GM23248 (cell line): Measurements from ENCODE around the gene CRB2. TPM values are rescaled to one million over a fixed set of nuclear protein-coding genes. Genes with fewer than 3 reads are reported as not detected.

ENCODE experiments used
- DNase-seq: peaks from one replicate; pipeline ENCODE4 v3.0.0-alpha.2; 2015
- H2AFZ ChIP-seq: fragments of 200-600 bp; sonication (generic); 2 replicates; pipeline ENCODE4 v1.6.1; 2016; ENCODE audit warnings: antibody characterized with exemption
- H3F3A ChIP-seq: fragments of 200-600 bp; sonication (generic); 2 replicates; pipeline ENCODE4 v1.6.1; 2016; ENCODE audit warnings: mild to moderate bottlenecking, antibody characterized with exemption, mixed run types; ENCODE audit not compliant: insufficient read depth
- H3K27ac ChIP-seq: fragments of 200-600 bp; sonication (generic); 2 replicates; pipeline ENCODE4 v1.5.1; 2016; ENCODE audit warnings: mild to moderate bottlenecking
- H3K27me3 ChIP-seq: fragments of 200-600 bp; sonication (generic); replicated peaks from 2 replicates; pipeline ENCODE4 v1.6.1; 2016; ENCODE audit warnings: mild to moderate bottlenecking; ENCODE audit not compliant: insufficient read depth
- H3K36me3 ChIP-seq: fragments of 200-600 bp; sonication (generic); 2 replicates; pipeline ENCODE4 v1.6.1; 2016; ENCODE audit warnings: low read depth, mild to moderate bottlenecking
- H3K4me1 ChIP-seq: fragments of 200-600 bp; sonication (generic); 2 replicates; pipeline ENCODE4 v1.6.1; 2016; ENCODE audit warnings: mild to moderate bottlenecking; ENCODE audit not compliant: insufficient read depth
- H3K4me2 ChIP-seq: fragments of 200-600 bp; sonication (generic); one replicate; pipeline ENCODE4 v1.6.1; 2016; ENCODE audit warnings: mild to moderate bottlenecking; ENCODE audit not compliant: unreplicated experiment
- H3K4me3 ChIP-seq: fragments of 200-600 bp; sonication (generic); 2 replicates; pipeline ENCODE4 v1.5.1; 2016; ENCODE audit warnings: mild to moderate bottlenecking
- H3K79me2 ChIP-seq: fragments of 200-600 bp; sonication (generic); 2 replicates; pipeline ENCODE4 v1.6.1; 2016; ENCODE audit warnings: mild to moderate bottlenecking; ENCODE audit not compliant: insufficient read depth
- H3K9ac ChIP-seq: fragments of 200-600 bp; sonication (generic); 2 replicates; pipeline ENCODE4 v1.6.1; 2016; ENCODE audit warnings: mild to moderate bottlenecking
- H3K9me2 ChIP-seq: fragments of 200-600 bp; sonication (generic); 2 replicates; pipeline ENCODE4 v1.6.1; 2016; ENCODE audit warnings: mixed run types, mild to moderate bottlenecking, moderate library complexity; ENCODE audit not compliant: insufficient read depth
- H3K9me3 ChIP-seq: fragments of 200-600 bp; sonication (generic); one replicate; pipeline ENCODE4 v1.6.1; 2017; ENCODE audit warnings: low read depth
- H4K20me1 ChIP-seq: fragments of 200-600 bp; sonication (generic); 2 replicates; pipeline ENCODE4 v1.6.0; 2016; ENCODE audit not compliant: insufficient read depth
- EZH2 ChIP-seq: fragments of 200-600 bp; sonication (generic); IDR thresholded peaks from 2 replicates; pipeline ENCODE4 v1.6.1; 2018; ENCODE audit warnings: antibody characterized with exemption, mild to moderate bottlenecking; ENCODE audit not compliant: insufficient read depth, poor library complexity, severe bottlenecking
- EZH2phosphoT487 ChIP-seq: fragments of 200-600 bp; sonication (generic); IDR thresholded peaks from 2 replicates; pipeline ENCODE4 v1.6.1; 2018; ENCODE audit warnings: antibody characterized with exemption, moderate library complexity, mild to moderate bottlenecking, low read depth; ENCODE audit not compliant: insufficient read depth
- WGBS, 2 experiments: methylation state at CpG; one replicate each; pipeline ENCODE4 v1.1.6; 2015 to 2017; ENCODE audit warnings: low lambda C conversion rate in 2 of 2, low coverage in 1 of 2; ENCODE audit errors: missing lambda C conversion rate in 2 of 2; 5-methylcytosine and 5-hydroxymethylcytosine counted together
- in situ Hi-C: fragments of 300-500 bp; cut with MboI; formaldehyde crosslinking; loops from 2 replicates; pipeline ENCODE4 v1.15.0; 2020
- polyA plus RNA-seq: library from polyadenylated mRNA; unstranded; fragments of >200 nt; fragmentation: Nextera tagmentation; extraction: Ambion mirVana; gene quantifications from 2 replicates; pipeline ENCODE4 v1.2.1, GENCODE V29; 2016
- total RNA-seq: library from RNA; depleted of rRNA; stranded (reverse); fragments of >200 nt; shearing (Covaris generic); gene quantifications from 2 replicates; pipeline ENCODE4 v1.2.3, GENCODE V29; 2014

CRB2 gene
- total and polyA plus RNA-seq, 2 experiments from 2014 or later, result not detected

DNA sequence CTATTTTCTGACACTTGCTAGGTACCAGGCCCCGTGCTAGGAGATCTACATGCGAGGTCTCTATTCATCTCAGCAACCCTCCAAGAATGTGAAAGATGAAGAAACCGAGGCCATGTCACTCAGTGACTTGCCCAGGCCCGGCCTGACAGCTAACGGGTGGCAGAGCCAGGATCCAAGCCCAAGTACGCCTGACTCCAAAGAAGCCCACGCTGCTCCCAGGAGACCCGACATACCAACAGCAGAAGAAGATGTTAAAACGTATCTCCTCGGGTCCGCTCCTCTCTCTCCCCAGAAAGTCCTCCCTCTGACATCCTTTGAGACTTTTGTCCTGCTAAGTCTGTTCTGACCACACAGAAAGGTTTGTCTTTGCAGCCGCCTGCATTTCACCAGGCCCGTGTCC, 65.2 kb downstream of the CRB2 start:
- in situ Hi-C loops, result no loop called here
- WGBS, 2 experiments, result 93 to 95% methylated on average over 13 of the region's 13 CpGs
- H3K4me2 ChIP-seq, result no peak overlapping the region
- no peak overlapping the region for H3K27ac ChIP-seq
- no peaks in the 10 kb centered on the region for H3K4me1 ChIP-seq
- no peak overlapping the region for H2AFZ ChIP-seq
- H3K4me3 ChIP-seq, result no peak overlapping the region
- no peak for TF ChIP-seq EZH2phosphoT487
- TF ChIP-seq EZH2, result no peak
- H3K9me2 ChIP-seq, result no peaks in the 10 kb centered on the region
- H4K20me1 ChIP-seq, result no peaks in the 10 kb centered on the region
- H3K79me2 ChIP-seq, result no peaks in the 10 kb centered on the region
- no peaks in the 10 kb centered on the region for H3K27me3 ChIP-seq
- H3K9me3 ChIP-seq, result no peaks in the 10 kb centered on the region
- DNase-seq, result no peak
- no peaks in the 10 kb centered on the region for H3F3A ChIP-seq
- H3K36me3 ChIP-seq, result no peaks in the 10 kb centered on the region
- H3K9ac ChIP-seq, result no peak overlapping the region

DNA sequence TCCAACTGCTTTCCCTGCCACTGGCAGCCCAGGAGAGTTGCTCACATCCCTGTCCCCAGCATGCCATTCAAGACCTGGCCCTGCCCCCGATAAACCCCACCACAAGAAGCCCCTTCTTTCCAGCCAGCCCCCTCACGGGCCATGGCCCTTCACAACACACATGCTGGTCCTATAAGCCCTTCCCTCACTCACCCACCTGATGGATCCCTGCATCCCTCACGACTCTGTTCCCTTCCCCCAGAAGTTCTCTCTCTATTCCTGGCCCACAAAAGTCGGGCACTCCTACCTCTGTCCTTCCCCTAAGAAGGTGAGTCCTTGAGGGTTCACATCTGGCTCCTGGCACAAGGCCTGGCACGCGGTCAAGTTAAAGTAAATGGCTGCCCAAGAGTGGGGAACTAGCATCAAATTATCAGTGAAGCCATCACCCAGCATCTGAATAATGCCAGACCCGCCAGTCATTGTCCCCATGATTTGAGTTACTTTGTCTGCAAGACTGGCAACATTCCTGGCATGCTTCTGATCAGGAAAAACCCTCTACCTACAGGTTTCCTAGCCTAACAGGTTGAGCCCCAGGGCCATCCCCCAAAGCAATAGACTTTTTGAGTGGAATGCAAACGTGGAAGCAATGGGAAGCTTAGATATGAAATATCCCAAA, 65.9 kb downstream of the CRB2 start:
- Histone ChIP-seq H3K4me3 (no peak overlapping the region), H2AFZ (no peak overlapping the region), H3K36me3 (no peaks in the 10 kb centered on the region), H3K9me3 (no peaks in the 10 kb centered on the region), H3K4me2 (no peak overlapping the region), H3F3A (no peaks in the 10 kb centered on the region), H3K27me3 (no peaks in the 10 kb centered on the region), H3K79me2 (no peaks in the 10 kb centered on the region), H3K9me2 (no peaks in the 10 kb centered on the region), H3K27ac (no peak overlapping the region), H3K4me1 (no peaks in the 10 kb centered on the region), H4K20me1 (no peaks in the 10 kb centered on the region), H3K9ac (no peak overlapping the region)
- 87 to 91% methylated on average over 7 to 8 of the region's 8 CpGs for WGBS, 2 experiments
- in situ Hi-C loops, result no loop called here
- no peak for DNase-seq
- no peak for TF ChIP-seq EZH2
- no peak for TF ChIP-seq EZH2phosphoT487

DNA sequence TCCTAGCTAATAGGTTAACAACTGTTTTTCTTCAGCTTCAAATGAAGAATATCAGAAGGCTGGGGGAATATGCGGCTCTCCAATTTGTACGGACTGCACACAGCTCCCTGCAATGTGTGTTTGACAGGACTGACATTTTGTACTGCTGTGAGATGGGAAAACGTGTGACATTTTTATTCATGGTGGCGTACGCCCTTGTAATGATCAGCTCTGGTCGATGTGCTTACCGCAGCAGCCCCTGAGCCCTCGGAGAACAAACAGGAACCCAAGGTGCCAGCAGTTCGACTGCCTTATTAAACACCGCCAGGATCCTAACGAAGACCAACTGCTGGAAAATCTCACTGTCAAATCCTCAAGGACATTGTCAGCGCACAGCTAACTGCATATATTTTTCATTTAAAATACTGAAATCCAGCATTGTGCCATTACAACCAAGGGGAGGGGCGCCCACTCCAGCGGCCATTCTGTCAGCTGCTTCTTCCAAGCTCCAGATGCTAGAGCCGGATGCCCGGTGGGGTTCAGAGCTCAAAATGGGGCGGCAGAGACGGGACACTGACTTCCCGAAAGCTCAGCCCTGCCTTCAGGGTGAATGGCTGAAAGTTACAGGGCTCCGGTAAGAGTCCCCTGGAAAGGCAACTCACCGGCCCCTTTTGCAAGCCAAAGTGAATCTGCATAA, 66.8 kb downstream of the CRB2 start:
- Histone ChIP-seq H3K79me2 (no peaks in the 10 kb centered on the region), H4K20me1 (no peaks in the 10 kb centered on the region), H2AFZ (no peak overlapping the region), H3K27me3 (no peaks in the 10 kb centered on the region), H3K4me2 (no peak overlapping the region), H3K9me3 (no peaks in the 10 kb centered on the region), H3K27ac (no peak overlapping the region), H3F3A (no peaks in the 10 kb centered on the region), H3K9me2 (no peaks in the 10 kb centered on the region), H3K36me3 (no peaks in the 10 kb centered on the region), H3K9ac (no peak overlapping the region), H3K4me1 (no peaks in the 10 kb centered on the region), H3K4me3 (no peak overlapping the region)
- WGBS, 2 experiments, result 60 to 64% methylated on average over 21 of the region's 21 CpGs
- DNase-seq, result no peak
- in situ Hi-C loops, result no loop called here
- no peak for TF ChIP-seq EZH2

DNA sequence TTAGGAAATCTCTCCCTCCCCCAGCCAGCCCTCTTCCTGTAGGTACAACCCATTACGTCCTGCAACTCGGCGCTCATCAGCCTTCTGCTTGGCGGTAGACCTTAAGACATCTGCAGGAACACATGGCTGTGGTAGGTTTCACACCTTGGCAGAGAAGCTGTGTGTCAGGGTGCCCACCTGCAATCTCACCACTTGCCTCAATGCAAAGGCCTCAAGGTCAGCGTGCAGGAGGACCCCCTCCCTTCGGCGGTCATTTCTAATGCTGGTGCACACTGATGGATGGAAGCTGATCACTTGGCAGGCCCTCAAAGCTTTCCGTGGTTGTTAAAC, 67.3 kb downstream of the CRB2 start:
- H3K4me2 ChIP-seq, result no peak overlapping the region
- DNase-seq, result no peak
- no peak overlapping the region for H3K4me3 ChIP-seq
- TF ChIP-seq EZH2, result no peak
- TF ChIP-seq EZH2phosphoT487, result no peak
- H4K20me1 ChIP-seq, result no peaks in the 10 kb centered on the region
- in situ Hi-C loops, result no loop called here
- H2AFZ ChIP-seq, result no peak overlapping the region
- H3F3A ChIP-seq, result no peaks in the 10 kb centered on the region
- H3K27me3 ChIP-seq, result no peaks in the 10 kb centered on the region
- H3K27ac ChIP-seq, result no peak overlapping the region
- no peaks in the 10 kb centered on the region for H3K79me2 ChIP-seq
- H3K9me3 ChIP-seq, result no peaks in the 10 kb centered on the region
- no peak overlapping the region for H3K9ac ChIP-seq
- WGBS, 2 experiments, result 85 to 93% methylated on average over 8 of the region's 8 CpGs
- no peaks in the 10 kb centered on the region for H3K36me3 ChIP-seq
- no peaks in the 10 kb centered on the region for H3K4me1 ChIP-seq
- H3K9me2 ChIP-seq, result no peaks in the 10 kb centered on the region
